Esophagus squamous epithelium (tissue), 5 donors: ENCODE measurements around the gene NSRP1. TPM values are rescaled to one million over a fixed set of nuclear protein-coding genes. Genes with fewer than 3 reads are reported as not detected.
"Not testable (repeated sequence)": the region's sequence is repeated elsewhere in the genome, so short reads cannot be mapped to it uniquely, and the experiment has no call there.

Experiments used
- DNase-seq: peaks from one replicate; lab custom pipeline; 2025; lab: John Stamatoyannopoulos, UW
- H3K27ac ChIP-seq, 4 donors: fragments of 200-600 bp; sonication (generic); one replicate each; pipeline ENCODE4 v1.5.1; 2016 to 2019; ENCODE audit warnings: mild to moderate bottlenecking in 1 of 4
- H3K27me3 ChIP-seq, 4 donors: fragments of 200-600 bp; sonication (generic); 1 replicate in 3 of 4; 2 replicates in 1 of 4; pipeline versions ENCODE4 v1.5.1 to v1.6.0; 2017 to 2021; ENCODE audit warnings: antibody characterized with exemption in 1 of 4
- H3K36me3 ChIP-seq, 3 donors: fragments of 200-600 bp; sonication (generic); one replicate each; pipeline ENCODE4 v1.5.1; 2016 to 2019
- H3K4me1 ChIP-seq, 3 donors: fragments of 200-600 bp; sonication (generic); one replicate each; pipeline ENCODE4 v1.5.1; 2017 to 2019
- H3K4me3 ChIP-seq, 4 donors: fragments of 200-600 bp; sonication (generic); 1 replicate in 3 of 4; 2 replicates in 1 of 4; pipeline ENCODE4 v1.5.1; 2016 to 2019; ENCODE audit warnings: mild to moderate bottlenecking in 2 of 4, moderate library complexity in 1 of 4
- H3K9me3 ChIP-seq, 3 donors: fragments of 200-600 bp; sonication (generic); one replicate each; pipeline ENCODE4 v1.5.1; 2016 to 2019
- CTCF ChIP-seq, 6 experiments: fragments of 450-650 bp in 4 of 6; fragments of 200-600 bp in 2 of 6; sonication (generic) in 2 of 6; IDR thresholded peaks; one replicate each; pipeline ENCODE4 v1.5.1; 2016 to 2019; ENCODE audit warnings: antibody characterized with exemption in 6 of 6, mild to moderate bottlenecking in 4 of 6, moderate library complexity in 4 of 6
- POLR2A ChIP-seq, 4 donors: fragments of 450-650 bp; IDR thresholded peaks; one replicate each; pipeline ENCODE4 v1.6.1; 2017; ENCODE audit warnings: antibody characterized with exemption in 4 of 4, mild to moderate bottlenecking in 4 of 4, moderate library complexity in 3 of 4
- WGBS, 2 donors: methylation state at CpG; one replicate each; pipeline ENCODE4 v1.1.5; 2018; 5-methylcytosine and 5-hydroxymethylcytosine counted together
- intact Hi-C: fragments of 100-400 bp; cut with DNase I; formaldehyde crosslinking; loops from one replicate; pipeline ENCODE4 v1.15.0; 2022
- total RNA-seq, 4 donors: library from RNA; depleted of rRNA; stranded (reverse); fragments of >200 nt; gene quantifications; one replicate each; pipeline ENCODE4 v1.1.0, GENCODE V29; 2016
- donor health status: DM: yes; HTN: yes; CAD: no.

Gene NSRP1
- total RNA-seq, 4 donors from 2014 or later: 12.9 to 28.6 (median 21.8) TPM

- H3K27ac ChIP-seq: no peak overlapping the region
- no peaks in the 10 kb centered on the region for H3K4me1 ChIP-seq
- TF ChIP-seq POLR2A (IDR thresholded peaks at IDR 0.05): no peak
- no peak for TF ChIP-seq CTCF (IDR thresholded peaks at IDR 0.05)
- no peak for DNase-seq
- 87 to 89% methylated on average over 5 of the region's 5 CpGs for WGBS, 2 donors
- H3K36me3 ChIP-seq: no peaks in the 10 kb centered on the region
- intact Hi-C loops: loop anchor here (10.0 kb wide), 1 partner anchor 58 kb away; no protein-coding TSS in a partner anchor
- H3K9me3 ChIP-seq: no peaks in the 10 kb centered on the region
- no peak overlapping the region for H3K4me3 ChIP-seq
- peaks cover 0 to 18% (median 0%) of the 10 kb centered on the region in 4 donors for H3K27me3 ChIP-seq
Measured at GRCh38 chr17:30082773-30083172, 33.8 kb upstream of the NSRP1 start.

- intact Hi-C loops: loop anchor here (10.0 kb wide), 1 partner anchor 60 kb away; no protein-coding TSS in a partner anchor
- TF ChIP-seq POLR2A (IDR thresholded peaks at IDR 0.05) (no peak), CTCF (IDR thresholded peaks at IDR 0.05) (no peak)
- 46 to 65% methylated on average over 6 of the region's 6 CpGs for WGBS, 2 donors
- H3K27me3 ChIP-seq: peaks cover 0 to 24% (median 2%) of the 10 kb centered on the region in 4 donors
- no peak overlapping the region for H3K27ac ChIP-seq
- H3K9me3 ChIP-seq: no peaks in the 10 kb centered on the region
- H3K4me1 ChIP-seq: no peaks in the 10 kb centered on the region
- DNase-seq: no peak
- H3K36me3 ChIP-seq: no peaks in the 10 kb centered on the region
- no peak overlapping the region for H3K4me3 ChIP-seq
Measured at GRCh38 chr17:30084788-30085187, 31.8 kb upstream of the NSRP1 start.

GRCh38 chr17:30086896-30087295, 29.7 kb upstream of the NSRP1 start:
- H3K36me3 ChIP-seq: no peaks in the 10 kb centered on the region
- intact Hi-C loops: loop anchor here (10.0 kb wide), 1 partner anchor 62 kb away; no protein-coding TSS in a partner anchor
- H3K27ac ChIP-seq: no peak overlapping the region
- TF ChIP-seq POLR2A (IDR thresholded peaks at IDR 0.05) (no peak), CTCF (IDR thresholded peaks at IDR 0.05) (no peak)
- no peak overlapping the region for H3K4me3 ChIP-seq
- DNase-seq: no peak
- H3K4me1 ChIP-seq: no peaks in the 10 kb centered on the region
- WGBS, 2 donors: 86 to 88% methylated on average over 2 of the region's 2 CpGs
- no peaks in the 10 kb centered on the region for H3K9me3 ChIP-seq
- H3K27me3 ChIP-seq: peaks cover 0 to 37% (median 3%) of the 10 kb centered on the region in 4 donors

- H3K4me3 ChIP-seq, H3K36me3 ChIP-seq, H3K27ac ChIP-seq, H3K9me3 ChIP-seq, H3K4me1 ChIP-seq, DNase-seq: not testable (repeated sequence)
- whole genome bisulfite sequencing, 2 donors: 86 to 87% methylated on average over 3 of the region's 3 CpGs
- peaks cover 0 to 43% (median 3%) of the 10 kb centered on the region in 4 donors for H3K27me3 ChIP-seq
- intact Hi-C loops: loop anchor here (10.0 kb wide), 1 partner anchor 63 kb away; no protein-coding TSS in a partner anchor
Measured at GRCh38 chr17:30087431-30087830, 29.2 kb upstream of the NSRP1 start.

GRCh38 chr17:30091121-30091670, 25.4 kb upstream of the NSRP1 start:
- intact Hi-C loops: no loop called here
- H3K36me3 ChIP-seq: no peaks in the 10 kb centered on the region

More at GRCh38 chr17:30091121-30091670, 25.4 kb upstream of the NSRP1 start:
- WGBS, 2 donors: 70 to 78% methylated on average over 4 of the region's 4 CpGs
- Histone ChIP-seq H3K27ac (no peak overlapping the region), H3K4me1 (peaks cover 0 to 6% (median 5%) of the 10 kb centered on the region in 3 donors), H3K27me3 (peaks cover 0 to 36% (median 3%) of the 10 kb centered on the region in 4 donors), H3K9me3 (no peaks in the 10 kb centered on the region), H3K4me3 (no peak overlapping the region)
- no peak for TF ChIP-seq POLR2A (IDR thresholded peaks at IDR 0.05)
- no peak for TF ChIP-seq CTCF (IDR thresholded peaks at IDR 0.05)
- DNase-seq: no peak
